ENCODE data around the gene IKBKG.

Gene IKBKG

DNA sequence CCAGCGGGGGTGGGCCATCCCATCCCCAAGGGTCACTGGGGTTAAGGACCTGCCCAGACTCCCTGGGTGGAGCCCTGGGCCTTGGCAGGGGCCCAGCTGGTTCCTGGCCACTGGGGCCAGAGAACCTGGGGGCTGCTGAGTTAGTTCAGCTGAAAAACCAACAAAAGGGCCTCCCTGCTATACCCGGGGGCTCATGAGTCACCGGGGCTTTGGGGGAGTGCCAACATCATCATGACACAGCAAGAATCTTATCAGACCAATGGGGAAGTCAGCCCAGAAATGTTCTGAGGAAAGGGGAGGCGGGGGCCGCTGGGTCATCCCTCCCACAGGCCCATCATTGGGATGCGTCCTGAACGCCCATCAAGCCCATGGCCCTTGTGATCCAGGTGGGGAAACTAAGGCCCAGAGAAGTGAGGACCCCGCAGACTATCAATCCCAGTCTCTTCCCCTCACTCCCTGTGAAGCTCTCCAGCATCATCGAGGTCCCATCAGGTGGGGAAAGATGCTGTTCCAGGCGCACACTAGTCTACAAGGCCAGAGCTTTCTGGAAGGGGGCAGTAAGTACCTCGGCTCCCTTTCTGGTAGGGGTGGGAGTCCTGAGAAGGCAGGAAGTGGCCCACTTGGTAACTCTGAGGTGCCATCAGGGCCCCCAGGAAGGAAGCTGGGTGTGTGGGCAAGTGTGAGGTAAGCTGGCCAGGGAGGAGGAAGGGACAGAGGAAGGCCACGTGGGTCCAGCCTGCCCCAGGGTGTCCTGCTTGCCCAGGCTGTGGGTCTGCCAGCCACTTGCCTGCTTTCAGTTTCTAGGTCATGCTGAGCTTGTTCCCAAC, 5.3 kb upstream of the IKBKG start:
- TF ChIP-seq, protein P1, sequence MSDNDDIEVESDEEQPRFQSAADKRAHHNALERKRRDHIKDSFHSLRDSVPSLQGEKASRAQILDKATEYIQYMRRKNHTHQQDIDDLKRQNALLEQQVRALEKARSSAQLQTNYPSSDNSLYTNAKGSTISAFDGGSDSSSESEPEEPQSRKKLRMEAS (IDR thresholded peaks at IDR 0.05) = no peak
- 0 out of 2 replicates have a peak, but pooled peaks have one; percentile 60 for TF ChIP-seq ZBTB7A (IDR thresholded peaks at IDR 0.05; ENCODE audit: low read depth)
- TF ChIP-seq NFIC (IDR thresholded peaks at IDR 0.05) = peak; percentile 71; the same call in 1 of the 2 replicates
- peak; percentile 28; the same call in 1 of the 2 replicates for TF ChIP-seq EP300 (IDR thresholded peaks at IDR 0.05; ENCODE audit: borderline replicate concordance)
- TF ChIP-seq EGR1 (IDR thresholded peaks at IDR 0.05) = no peak
- TF ChIP-seq CEBPB (IDR thresholded peaks at IDR 0.05) = no peak
- no peak for TF ChIP-seq CREB1 (IDR thresholded peaks at IDR 0.05; ENCODE audit: low read depth)
- TF ChIP-seq RAD21 (IDR thresholded peaks at IDR 0.05; ENCODE audit: low read depth) = no peak
- no peak for TF ChIP-seq FOXM1 (IDR thresholded peaks at IDR 0.05; ENCODE audit: borderline replicate concordance, low read depth)

DNA sequence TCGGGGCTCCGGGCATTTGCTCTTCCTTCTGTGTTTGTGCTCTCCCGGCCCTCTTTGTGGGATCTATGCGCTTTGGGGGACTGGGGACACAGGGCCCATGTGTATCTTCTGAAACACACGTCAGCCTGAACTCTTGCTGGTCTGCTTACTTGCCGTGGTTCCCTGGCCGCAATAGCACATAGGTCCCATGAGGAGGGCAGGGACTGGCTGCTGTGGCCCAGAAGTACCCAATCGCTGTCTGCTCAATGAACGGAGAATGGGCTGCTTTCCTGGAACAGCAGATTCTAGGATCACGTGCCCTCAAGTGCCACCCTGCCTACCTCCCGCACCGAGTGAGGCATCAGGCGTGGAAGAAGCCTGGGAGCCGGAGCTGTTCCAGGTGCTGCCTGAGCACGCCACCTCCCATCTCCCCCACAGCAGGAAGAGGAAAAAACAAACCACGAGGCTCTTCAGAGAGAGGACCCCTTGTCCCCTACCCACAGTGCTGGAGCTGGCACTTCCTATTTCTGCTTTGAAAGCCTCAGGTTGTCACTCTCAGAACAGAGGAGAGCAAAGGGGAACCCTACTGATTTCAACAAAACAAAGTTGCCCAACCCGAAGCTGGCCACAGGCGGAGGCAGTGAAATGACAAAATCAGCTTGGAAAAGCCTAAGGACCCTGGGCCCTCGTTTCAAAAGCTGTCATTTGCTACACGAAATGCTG, 4.5 kb upstream of the IKBKG start:
- TF ChIP-seq, protein P2, sequence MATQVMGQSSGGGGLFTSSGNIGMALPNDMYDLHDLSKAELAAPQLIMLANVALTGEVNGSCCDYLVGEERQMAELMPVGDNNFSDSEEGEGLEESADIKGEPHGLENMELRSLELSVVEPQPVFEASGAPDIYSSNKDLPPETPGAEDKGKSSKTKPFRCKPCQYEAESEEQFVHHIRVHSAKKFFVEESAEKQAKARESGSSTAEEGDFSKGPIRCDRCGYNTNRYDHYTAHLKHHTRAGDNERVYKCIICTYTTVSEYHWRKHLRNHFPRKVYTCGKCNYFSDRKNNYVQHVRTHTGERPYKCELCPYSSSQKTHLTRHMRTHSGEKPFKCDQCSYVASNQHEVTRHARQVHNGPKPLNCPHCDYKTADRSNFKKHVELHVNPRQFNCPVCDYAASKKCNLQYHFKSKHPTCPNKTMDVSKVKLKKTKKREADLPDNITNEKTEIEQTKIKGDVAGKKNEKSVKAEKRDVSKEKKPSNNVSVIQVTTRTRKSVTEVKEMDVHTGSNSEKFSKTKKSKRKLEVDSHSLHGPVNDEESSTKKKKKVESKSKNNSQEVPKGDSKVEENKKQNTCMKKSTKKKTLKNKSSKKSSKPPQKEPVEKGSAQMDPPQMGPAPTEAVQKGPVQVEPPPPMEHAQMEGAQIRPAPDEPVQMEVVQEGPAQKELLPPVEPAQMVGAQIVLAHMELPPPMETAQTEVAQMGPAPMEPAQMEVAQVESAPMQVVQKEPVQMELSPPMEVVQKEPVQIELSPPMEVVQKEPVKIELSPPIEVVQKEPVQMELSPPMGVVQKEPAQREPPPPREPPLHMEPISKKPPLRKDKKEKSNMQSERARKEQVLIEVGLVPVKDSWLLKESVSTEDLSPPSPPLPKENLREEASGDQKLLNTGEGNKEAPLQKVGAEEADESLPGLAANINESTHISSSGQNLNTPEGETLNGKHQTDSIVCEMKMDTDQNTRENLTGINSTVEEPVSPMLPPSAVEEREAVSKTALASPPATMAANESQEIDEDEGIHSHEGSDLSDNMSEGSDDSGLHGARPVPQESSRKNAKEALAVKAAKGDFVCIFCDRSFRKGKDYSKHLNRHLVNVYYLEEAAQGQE (IDR thresholded peaks at IDR 0.05; ENCODE audit: low read depth) = peak; percentile 34; the same call in 1 of the 2 replicates
- TF ChIP-seq YY1 (IDR thresholded peaks at IDR 0.05; ENCODE audit: low read depth) = no peak

DNA sequence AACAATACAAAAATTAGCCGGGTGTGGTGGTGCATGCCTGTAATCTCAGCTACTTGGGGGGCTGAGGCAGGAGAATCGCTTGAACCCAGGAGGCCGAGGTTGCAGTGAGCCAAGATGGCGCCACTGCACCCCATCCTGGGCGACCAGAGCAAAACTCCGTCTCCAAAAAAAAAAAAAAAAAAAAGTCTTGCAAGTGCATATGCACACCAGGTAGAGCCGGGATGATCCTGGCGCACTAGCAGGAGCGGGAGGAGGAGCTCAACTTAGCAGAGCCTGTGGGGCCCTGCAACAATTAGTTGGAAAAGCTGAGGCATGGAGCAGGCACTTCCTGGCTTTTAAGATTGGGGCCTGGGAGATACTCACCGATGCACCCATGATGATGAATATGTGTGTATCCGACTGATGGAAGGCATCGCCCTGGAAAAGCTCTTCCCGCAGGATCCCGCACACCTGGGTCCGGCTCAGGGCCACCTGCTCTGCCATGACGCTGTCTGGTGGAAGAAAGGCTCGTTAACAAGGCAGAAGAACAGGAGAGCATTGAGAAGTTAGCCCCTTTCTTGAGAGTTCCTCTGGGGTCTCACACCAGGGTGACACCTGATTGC, 1.6 kb upstream of the IKBKG start:
- TF ChIP-seq CREB1 (IDR thresholded peaks at IDR 0.05; ENCODE audit: low read depth) = no peak
- no peak for TF ChIP-seq TCF12 (IDR thresholded peaks at IDR 0.05; ENCODE audit: low read depth)
- TF ChIP-seq, protein P2 (IDR thresholded peaks at IDR 0.05; ENCODE audit: low read depth) = no peak

DNA sequence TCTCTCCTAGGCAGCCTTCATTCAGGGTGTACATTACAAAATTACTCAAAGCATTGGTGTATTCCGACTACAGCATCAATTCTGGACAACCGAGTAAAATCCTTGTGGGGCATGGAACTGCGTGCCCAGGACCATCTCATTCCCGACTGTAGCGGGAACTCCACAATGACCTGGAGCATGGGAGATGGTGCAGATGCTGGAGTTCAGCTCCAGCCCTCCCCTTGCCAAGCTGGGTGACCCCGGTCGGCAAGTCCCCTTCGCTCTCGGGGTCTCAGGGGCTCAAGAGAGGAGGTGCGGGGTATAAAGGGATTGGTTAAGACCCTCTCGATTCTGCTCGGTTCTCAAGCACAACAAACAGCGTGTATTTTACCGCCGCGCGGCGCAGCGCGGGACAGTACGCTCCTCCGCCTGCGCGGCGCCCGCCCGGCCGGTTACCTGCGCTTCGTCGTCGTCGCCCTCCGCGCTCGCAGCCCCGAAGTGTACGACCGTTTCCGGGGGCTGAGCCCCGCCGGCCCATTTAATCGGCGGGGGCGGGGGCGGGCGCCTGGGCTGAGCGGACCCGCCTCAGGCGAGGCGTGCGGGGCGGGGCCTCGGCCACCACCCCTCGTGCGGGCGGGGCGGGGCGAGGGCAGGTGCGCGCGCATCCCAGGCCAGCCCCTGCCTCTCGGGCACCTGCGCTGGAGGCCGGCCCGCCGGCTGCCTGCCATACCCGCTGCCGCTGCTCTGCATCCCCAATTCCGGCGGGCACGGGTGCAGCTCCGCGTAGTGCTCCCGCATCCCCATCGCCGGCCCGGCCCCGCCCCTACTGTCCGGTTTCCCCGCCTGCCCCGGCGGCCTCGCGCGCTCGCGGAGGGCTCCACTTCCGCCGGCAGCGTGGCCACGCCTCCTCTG, 821 bp upstream of the IKBKG start, which contains the start of gene G6PD:
Gene G6PD (minus strand): TSS at position 493 of the 891 bp plus-strand sequence. CDS start 691 bp downstream, outside the sequence.
- TF ChIP-seq TEAD4 (IDR thresholded peaks at IDR 0.05) (no peak), EP300 (IDR thresholded peaks at IDR 0.05; ENCODE audit: borderline replicate concordance) (no peak), NFIC (IDR thresholded peaks at IDR 0.05) (no peak), YY1 (IDR thresholded peaks at IDR 0.05; ENCODE audit: low read depth) (no peak), ZBTB7A (IDR thresholded peaks at IDR 0.05; ENCODE audit: low read depth) (no peak), EGR1 (IDR thresholded peaks at IDR 0.05) (no peak), TCF12 (IDR thresholded peaks at IDR 0.05; ENCODE audit: low read depth) (no peak), CREB1 (IDR thresholded peaks at IDR 0.05; ENCODE audit: low read depth) (no peak), CEBPB (IDR thresholded peaks at IDR 0.05) (no peak), TAF1 (IDR thresholded peaks at IDR 0.05; ENCODE audit: low read depth) (peak; percentile 39; the same call in 1 of the 2 replicates), RAD21 (IDR thresholded peaks at IDR 0.05; ENCODE audit: low read depth) (no peak), FOXM1 (IDR thresholded peaks at IDR 0.05; ENCODE audit: borderline replicate concordance, low read depth) (no peak)
- TF ChIP-seq, protein P2 (IDR thresholded peaks at IDR 0.05; ENCODE audit: low read depth) = no peak
- TF ChIP-seq, protein P1 (IDR thresholded peaks at IDR 0.05) = peak; percentile 32
- TF ChIP-seq, protein P3, sequence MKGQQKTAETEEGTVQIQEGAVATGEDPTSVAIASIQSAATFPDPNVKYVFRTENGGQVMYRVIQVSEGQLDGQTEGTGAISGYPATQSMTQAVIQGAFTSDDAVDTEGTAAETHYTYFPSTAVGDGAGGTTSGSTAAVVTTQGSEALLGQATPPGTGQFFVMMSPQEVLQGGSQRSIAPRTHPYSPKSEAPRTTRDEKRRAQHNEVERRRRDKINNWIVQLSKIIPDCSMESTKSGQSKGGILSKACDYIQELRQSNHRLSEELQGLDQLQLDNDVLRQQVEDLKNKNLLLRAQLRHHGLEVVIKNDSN (IDR thresholded peaks at IDR 0.05) = no peak

Data from Ishikawa (cell line).